ENCODE data around the gene XYLT2.
A peak's percentile ranks its signal among the peaks of the same experiment; 100 is the strongest.

Gene XYLT2

GRCh38 chr17:50322271-50322670 is 23.7 kb upstream of the XYLT2 start:
- FAIRE-seq = no peak

- no peak for FAIRE-seq
Measured at GRCh38 chr17:50323060-50323459, 22.9 kb upstream of the XYLT2 start.

GRCh38 chr17:50325906-50326305 is 20.0 kb upstream of the XYLT2 start:
- no peak for FAIRE-seq

- no peak for FAIRE-seq
Measured at GRCh38 chr17:50326831-50327364, 19.0 kb upstream of the XYLT2 start.

GRCh38 chr17:50328363-50329325 is 17.3 kb upstream of the XYLT2 start:
- no peak for FAIRE-seq

GRCh38 chr17:50329716-50330115 is 16.2 kb upstream of the XYLT2 start:
- no peak for FAIRE-seq

- no peak for FAIRE-seq
Measured at GRCh38 chr17:50330151-50330775, 15.7 kb upstream of the XYLT2 start.

GRCh38 chr17:50331085-50331791 is 14.7 kb upstream of the XYLT2 start:
- no peak for FAIRE-seq

GRCh38 chr17:50332196-50332595 is 13.7 kb upstream of the XYLT2 start:
- FAIRE-seq = no peak

GRCh38 chr17:50333291-50334057 is 12.5 kb upstream of the XYLT2 start:
- peak; percentile 67 for FAIRE-seq

GRCh38 chr17:50337956-50338355 is 8.0 kb upstream of the XYLT2 start:
- no peak for FAIRE-seq

GRCh38 chr17:50338645-50339044 is 7.3 kb upstream of the XYLT2 start:
- FAIRE-seq = peak; percentile 33

GRCh38 chr17:50339381-50339780 is 6.5 kb upstream of the XYLT2 start:
- FAIRE-seq = no peak

- FAIRE-seq = no peak
Measured at GRCh38 chr17:50344731-50345365, 1.1 kb upstream of the XYLT2 start.

GRCh38 chr17:50346313-50347116 is 589 bp downstream of the XYLT2 start:
- FAIRE-seq = no peak

GRCh38 chr17:50347117-50347893 is 1.4 kb downstream of the XYLT2 start:
- FAIRE-seq = no peak

- FAIRE-seq = no peak
Measured at GRCh38 chr17:50347894-50348291, 2.0 kb downstream of the XYLT2 start.

- no peak for FAIRE-seq
Measured at GRCh38 chr17:50348522-50349242, 2.8 kb downstream of the XYLT2 start.

- FAIRE-seq = no peak
Measured at GRCh38 chr17:50349243-50349600, 3.3 kb downstream of the XYLT2 start.

- no peak for FAIRE-seq
Measured at GRCh38 chr17:50350733-50351132, 4.8 kb downstream of the XYLT2 start.
